Head of caudate nucleus (tissue), 42 donors: Measurements from ENCODE around the gene LRIG2.

Experiments
- DNase-seq, 42 donors: peaks; one replicate each; pipeline versions ENCODE4 v3.0.0 to v3.0.0-alpha.2; 2020 to 2021; ENCODE audit warnings: mixed read lengths in 7 of 42
- intact Hi-C: fragments of 100-400 bp; cut with DNase I; formaldehyde crosslinking; loops from one replicate; pipeline ENCODE4 v1.15.0; 2022

The LRIG2 gene

DNA sequence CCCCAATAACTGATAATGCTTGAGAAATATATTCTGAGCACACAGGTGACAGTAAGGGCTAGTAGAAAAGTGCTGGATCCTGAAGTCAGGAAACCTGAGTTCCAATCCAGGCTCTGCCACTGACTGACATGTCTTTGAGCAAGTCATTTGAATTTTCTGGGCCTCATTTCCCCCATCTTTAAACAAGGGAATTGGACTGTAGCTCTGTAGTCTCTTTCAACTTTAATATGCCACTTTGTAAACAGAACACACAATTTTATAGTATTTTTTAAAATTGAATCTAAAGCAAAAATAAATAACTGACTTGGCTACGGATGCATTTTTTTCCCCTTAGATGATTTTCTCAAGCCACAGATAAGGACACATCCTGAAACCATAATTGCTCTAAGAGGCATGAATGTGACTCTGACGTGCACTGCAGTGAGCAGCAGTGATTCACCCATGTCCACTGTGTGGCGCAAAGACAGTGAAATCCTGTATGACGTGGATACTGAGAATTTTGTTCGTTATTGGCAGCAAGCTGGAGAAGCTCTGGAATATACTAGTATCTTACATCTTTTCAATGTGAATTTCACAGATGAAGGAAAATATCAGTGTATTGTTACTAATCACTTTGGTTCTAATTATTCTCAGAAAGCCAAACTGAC, 37.0 kb downstream of the LRIG2 start:
- intact Hi-C loops = no loop called here

GRCh38 chr1:113118266-113118665, 45.3 kb downstream of the LRIG2 start:
- DNase-seq = no peak
- intact Hi-C loops = no loop called here

More for the DNA sequence above, 37.0 kb downstream of the LRIG2 start:
- peak in 21 of 42 donors; percentile 6 to 66 (median 26) for DNase-seq

- DNase-seq = peak in 1 of 42 donors; percentile 40
- intact Hi-C loops = no loop called here
Measured at GRCh38 chr1:113123737-113124136, 50.7 kb downstream of the LRIG2 start.

DNA sequence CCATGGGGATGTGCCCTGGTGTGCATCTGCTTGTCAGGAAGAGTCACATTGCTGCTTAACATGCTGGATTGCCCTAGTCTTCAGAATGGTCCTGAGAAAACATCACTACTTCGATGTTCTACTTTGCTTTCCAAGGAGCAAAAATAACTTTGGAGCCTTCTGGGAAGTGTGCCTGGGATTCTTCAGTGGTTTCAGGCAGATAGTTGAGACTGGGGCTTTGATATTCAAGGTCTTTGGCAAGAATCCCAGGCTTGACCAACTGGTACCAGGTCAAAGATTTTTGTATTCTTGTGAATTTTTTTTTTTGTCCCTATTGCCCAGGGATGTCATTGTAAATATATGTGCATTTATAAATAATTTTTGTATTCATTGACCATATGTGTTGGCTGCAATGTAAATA, 51.4 kb downstream of the LRIG2 start:
- intact Hi-C loops = no loop called here
- no peak for DNase-seq

GRCh38 chr1:113125517-113125916, 52.5 kb downstream of the LRIG2 start:
- intact Hi-C loops = no loop called here
- DNase-seq = no peak

- intact Hi-C loops = no loop called here
- DNase-seq = no peak
Measured at GRCh38 chr1:113126207-113126606, 53.2 kb downstream of the LRIG2 start.

DNA sequence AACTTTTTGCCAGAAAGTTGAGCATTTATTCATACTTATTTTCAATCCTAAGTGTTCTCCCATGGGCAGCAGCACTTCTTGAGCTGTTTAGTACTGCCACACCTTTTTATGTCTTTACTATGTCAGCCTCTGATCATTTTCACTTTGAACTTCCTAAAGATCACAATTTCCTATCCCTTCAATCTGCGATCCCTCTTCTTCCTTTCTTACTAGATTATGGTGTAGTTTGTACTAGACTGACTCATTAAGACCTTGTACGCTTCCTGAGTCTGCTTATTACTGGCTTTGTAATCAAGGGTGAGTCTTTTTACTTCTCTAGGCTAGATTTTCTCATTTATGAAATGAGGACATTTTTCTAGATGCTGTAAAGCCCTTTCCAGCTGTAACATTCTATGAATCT, 55.1 kb downstream of the LRIG2 start:
- intact Hi-C loops = no loop called here
- no peak for DNase-seq

- intact Hi-C loops = no loop called here
- no peak for DNase-seq
Measured at GRCh38 chr1:113129529-113130185, 56.7 kb downstream of the LRIG2 start.

GRCh38 chr1:113133038-113133437, 60.0 kb downstream of the LRIG2 start:
- DNase-seq = no peak
- intact Hi-C loops = no loop called here

DNA sequence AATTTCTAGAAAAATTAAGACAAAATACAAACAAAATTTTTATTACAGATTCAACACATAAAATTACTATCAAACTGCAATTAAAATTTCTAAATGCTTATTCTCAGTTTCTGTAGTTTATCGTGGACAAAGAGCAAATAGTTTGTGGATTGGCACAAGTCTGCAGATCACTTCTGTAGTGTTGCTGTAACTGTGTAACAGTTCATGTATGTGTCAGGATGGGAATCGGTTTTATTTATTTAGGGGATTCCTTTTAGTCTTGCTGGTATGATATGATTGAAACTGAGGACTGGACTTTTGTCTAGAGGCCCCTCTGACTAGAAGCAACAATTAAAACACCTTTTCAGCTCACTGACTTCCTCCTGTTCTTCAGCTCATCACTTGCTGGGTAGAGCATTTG, 60.8 kb downstream of the LRIG2 start:
- intact Hi-C loops = no loop called here
- DNase-seq = no peak

DNA sequence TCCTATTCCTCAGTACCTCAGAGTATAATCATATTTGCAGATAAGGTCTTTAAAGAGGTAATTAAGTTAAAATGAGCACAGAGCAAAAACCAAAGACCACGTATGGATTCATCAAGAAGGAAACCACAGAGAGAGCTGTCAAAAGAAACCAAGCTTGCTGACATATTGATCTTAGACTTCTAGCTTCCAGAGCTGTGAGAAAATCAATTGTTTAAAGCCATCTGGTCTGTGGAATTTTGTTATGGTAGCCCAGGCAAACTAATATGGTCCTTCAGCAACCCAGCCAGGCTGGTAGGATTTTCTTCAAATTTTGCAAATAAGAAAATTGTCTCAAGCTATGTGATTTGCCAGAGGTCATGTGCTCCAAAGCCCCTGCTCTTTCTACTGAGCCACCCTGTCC, 62.5 kb downstream of the LRIG2 start:
- no peak for DNase-seq
- intact Hi-C loops = no loop called here

DNA sequence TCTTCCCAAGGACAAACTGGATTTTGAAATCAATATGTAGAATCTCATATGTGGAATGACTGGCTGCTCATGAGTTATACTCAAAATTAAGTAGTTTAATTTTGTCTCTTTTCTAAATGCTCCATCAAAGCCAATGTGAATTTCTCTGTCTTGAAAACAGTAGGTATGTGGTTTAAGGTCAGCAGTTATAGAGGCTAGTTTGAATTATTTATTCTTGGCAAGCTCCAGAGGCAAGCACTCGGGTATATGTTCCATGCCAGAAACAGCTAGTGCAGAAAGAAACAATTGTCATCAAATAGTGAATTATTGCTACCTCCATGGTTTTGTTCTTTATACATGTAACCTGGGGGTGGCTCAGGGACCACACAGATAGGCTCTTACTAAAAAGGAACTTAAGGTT, 63.5 kb downstream of the LRIG2 start:
- intact Hi-C loops = no loop called here
- no peak for DNase-seq

DNA sequence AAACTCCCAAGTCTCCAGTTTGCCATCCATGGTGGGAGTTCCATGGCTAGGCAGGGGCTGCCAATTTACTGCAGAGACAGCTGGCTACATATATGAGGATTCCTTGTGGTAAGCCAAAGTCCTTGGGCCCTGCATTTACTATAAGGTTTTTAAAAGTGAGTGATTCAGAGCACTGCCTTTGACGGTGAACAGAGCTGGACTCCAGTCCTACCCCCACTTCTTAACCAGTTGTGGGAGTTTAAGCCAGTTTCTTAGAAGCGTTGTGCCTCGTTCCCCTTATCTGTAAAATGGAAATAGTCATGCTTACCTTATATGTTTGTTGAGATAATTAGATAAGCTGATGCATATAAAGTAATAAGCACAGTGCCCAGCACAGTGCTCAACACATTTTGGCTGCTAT, 64.6 kb downstream of the LRIG2 start:
- no peak for DNase-seq
- intact Hi-C loops = no loop called here

DNA sequence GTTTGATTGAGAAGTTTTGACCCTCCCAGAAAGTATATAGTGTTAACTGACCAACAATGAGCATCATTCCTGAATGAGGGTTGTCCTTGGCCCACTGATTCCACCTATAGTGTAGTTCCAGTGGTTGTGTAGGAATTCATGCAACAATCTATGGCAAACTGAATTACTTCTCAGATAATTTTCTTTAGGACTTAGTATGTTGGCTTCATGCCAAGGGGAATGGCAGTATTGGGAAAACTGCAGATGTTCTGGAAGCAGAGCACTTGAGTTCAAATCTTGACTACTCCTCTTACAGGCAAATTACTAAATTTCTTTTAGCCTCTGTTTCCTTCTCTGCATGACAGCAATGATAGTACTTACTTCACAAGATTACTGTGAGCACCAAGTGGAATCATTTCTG, 65.8 kb downstream of the LRIG2 start:
- no peak for DNase-seq
- intact Hi-C loops = no loop called here

GRCh38 chr1:113140176-113140575, 67.2 kb downstream of the LRIG2 start:
- intact Hi-C loops = loop anchor here (5.0 kb wide), 1 partner anchor 537 kb away; no protein-coding TSS in a partner anchor
- no peak for DNase-seq

GRCh38 chr1:113140588-113141446, 67.8 kb downstream of the LRIG2 start:
- intact Hi-C loops = loop anchor here (5.0 kb wide), 1 partner anchor 536 kb away; no protein-coding TSS in a partner anchor

DNA sequence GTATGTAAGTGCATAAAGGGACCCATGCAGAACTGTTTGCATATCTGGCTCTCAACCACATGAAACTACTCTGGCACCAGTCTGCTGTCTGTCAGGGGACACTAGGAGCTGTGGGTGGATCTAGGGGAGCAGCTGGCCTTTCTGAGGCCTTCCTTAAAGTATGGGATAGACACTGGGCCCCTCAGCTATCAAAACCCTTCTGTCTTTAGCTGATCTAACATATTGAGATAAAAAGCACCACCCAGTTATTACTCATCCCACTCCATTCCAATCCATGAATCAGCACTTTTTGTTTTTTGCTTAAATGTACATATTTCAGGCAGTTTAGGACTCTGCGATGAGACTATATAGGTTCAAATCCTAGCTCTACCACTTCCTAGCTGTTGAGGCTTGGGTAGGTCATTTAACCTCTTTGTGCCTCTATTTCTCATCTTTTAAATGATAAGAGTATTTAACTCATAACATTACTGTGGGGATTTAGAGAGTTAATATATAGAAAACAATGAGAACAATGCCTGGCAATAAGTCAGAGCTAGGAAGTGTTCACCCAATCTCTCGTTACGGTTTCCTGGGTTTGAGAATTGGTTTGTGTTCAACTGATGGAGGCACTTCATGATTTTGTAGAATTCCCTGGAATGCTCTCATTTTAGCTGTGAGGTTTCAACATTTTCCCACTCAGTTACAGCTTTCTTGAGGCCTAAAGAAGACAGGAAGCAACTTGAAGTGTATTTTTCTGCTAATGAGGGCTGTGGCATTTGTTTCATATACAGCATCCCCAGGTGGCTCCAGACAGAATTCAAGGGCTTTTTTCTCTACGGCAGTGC, 68.9 kb downstream of the LRIG2 start:
- no peak for DNase-seq
- intact Hi-C loops = loop anchor here (5.0 kb wide), 1 partner anchor 535 kb away; no protein-coding TSS in a partner anchor

More at GRCh38 chr1:113140588-113141446, 67.8 kb downstream of the LRIG2 start:
- DNase-seq = peak; percentile 43 to 90 (median 70)

GRCh38 chr1:113142791-113143190, 69.8 kb downstream of the LRIG2 start:
- no peak for DNase-seq
- intact Hi-C loops = loop anchor here (5.0 kb wide), 1 partner anchor 535 kb away; no protein-coding TSS in a partner anchor
